GM18526 (cell line): ENCODE measurements around the gene RASL11A.

Source experiments
- POLR2A ChIP-seq: IDR thresholded peaks from 3 replicates; pipeline ENCODE4 v1.6.1; 2011; ENCODE audit not compliant: insufficient read length; ENCODE audit errors: extremely low read depth

The RASL11A gene

GRCh38 chr13:27288392-27288791 lies 17.8 kb downstream of the RASL11A start:
- no peak for TF ChIP-seq POLR2A

- TF ChIP-seq POLR2A = no peak
These were observed 18.5 kb downstream of the RASL11A start for GRCh38 chr13:27289011-27289665.

GRCh38 chr13:27290715-27291114 lies 20.1 kb downstream of the RASL11A start:
- no peak for TF ChIP-seq POLR2A

GRCh38 chr13:27293076-27293691 lies 22.6 kb downstream of the RASL11A start:
- TF ChIP-seq POLR2A = no peak

- TF ChIP-seq POLR2A = no peak
These were observed 23.4 kb downstream of the RASL11A start for GRCh38 chr13:27293873-27294515.

GRCh38 chr13:27295096-27295495 lies 24.5 kb downstream of the RASL11A start:
- no peak for TF ChIP-seq POLR2A

- TF ChIP-seq POLR2A = no peak
These were observed 25.0 kb downstream of the RASL11A start for GRCh38 chr13:27295660-27296059.

- TF ChIP-seq POLR2A = no peak
These were observed 25.9 kb downstream of the RASL11A start for GRCh38 chr13:27296496-27296895.

- TF ChIP-seq POLR2A = no peak
These were observed 28.2 kb downstream of the RASL11A start for GRCh38 chr13:27298849-27299248.

- TF ChIP-seq POLR2A = no peak
These were observed 30.4 kb downstream of the RASL11A start for GRCh38 chr13:27300941-27301586.

- no peak for TF ChIP-seq POLR2A
These were observed 32.1 kb downstream of the RASL11A start for GRCh38 chr13:27302643-27303262.

GRCh38 chr13:27304099-27304498 lies 33.5 kb downstream of the RASL11A start:
- TF ChIP-seq POLR2A = no peak

- TF ChIP-seq POLR2A = no peak
These were observed 34.0 kb downstream of the RASL11A start for GRCh38 chr13:27304611-27305010.

- TF ChIP-seq POLR2A = no peak
These were observed 35.7 kb downstream of the RASL11A start for GRCh38 chr13:27306364-27306763.

- no peak for TF ChIP-seq POLR2A
These were observed 38.3 kb downstream of the RASL11A start for GRCh38 chr13:27308941-27309340.

GRCh38 chr13:27309401-27309958 lies 38.9 kb downstream of the RASL11A start:
- TF ChIP-seq POLR2A = no peak
